GM12892 (cell line): ENCODE measurements around the gene ECE1.

ENCODE experiments used
- POLR2A ChIP-seq: IDR thresholded peaks from 2 replicates; pipeline ENCODE4 v1.6.1; 2011; ENCODE audit warnings: low read depth, low read length, control low read depth
- POLR2AphosphoS5 ChIP-seq: IDR thresholded peaks from 2 replicates; pipeline ENCODE4 v1.6.1; 2011; ENCODE audit warnings: low read depth, low read length, control low read depth

- TF ChIP-seq POLR2A (no peak), POLR2AphosphoS5 (no peak)
Observed at GRCh38 chr1:21192871-21193270, 97.4 kb downstream of the ECE1 start.
